ENCODE results near the gene UGT2B15. TPM values are rescaled to one million over a fixed set of nuclear protein-coding genes. Genes with fewer than 3 reads are reported as not detected.
"Not testable (repeated sequence)": the region's sequence is repeated elsewhere in the genome, so short reads cannot be mapped to it uniquely, and the experiment has no call there.

The UGT2B15 gene
- total and polyA plus RNA-seq, 2 donors (not counting 1 experiment from before 2014, with no cell fraction given), result not detected

- Histone ChIP-seq H3K4me2 (ENCODE audit: extremely low read depth, insufficient read depth, low read length) (no peak overlapping the region), H3K27ac (ENCODE audit: insufficient read depth, low read length) (no peak overlapping the region), H3K36me3 (ENCODE audit: control insufficient read depth, insufficient read depth, low read length) (no peaks in the 10 kb centered on the region), H3K9ac (ENCODE audit: insufficient read depth, low read length) (no peak overlapping the region), H2AFZ (ENCODE audit: low read length) (no peak overlapping the region), H3K79me2 (ENCODE audit: control insufficient read depth, insufficient read depth, low read length) (no peaks in the 10 kb centered on the region), H4K20me1 (ENCODE audit: control insufficient read depth, extremely low read depth, insufficient read depth, low read length) (no peaks in the 10 kb centered on the region), H3K4me3 (replicated peaks in 1 of 4; ENCODE audit: control extremely low read depth in 1 of 4, insufficient read depth in 1 of 4, low read depth in 3 of 4, low read length in 4 of 4) (no peak overlapping the region), H3K9me3 (ENCODE audit: control insufficient read depth, insufficient read depth, low read depth, low read length) (no peaks in the 10 kb centered on the region), H3K4me1 (ENCODE audit: control insufficient read depth, extremely low read depth, insufficient read depth, low read length) (no peaks in the 10 kb centered on the region), H3K27me3 (ENCODE audit: control insufficient read depth, insufficient read depth, low read length) (no peaks in the 10 kb centered on the region)
- TF ChIP-seq EZH2 (IDR thresholded peaks at IDR 0.05; ENCODE audit: low read length, missing control alignments) (no peak), CTCF (conservative IDR thresholded peaks at IDR 0.05 in 1 of 2, IDR thresholded peaks at IDR 0.05 in 1 of 2; ENCODE audit: low read depth in 1 of 2, low read length in 2 of 2) (no peak)
- DNase-seq (ENCODE audit: low read depth in 2 of 2), result no peak
These were observed 2.7 kb upstream of the UGT2B15 start for GRCh38 chr4:68673143-68673542.

GRCh38 chr4:68671217-68671616, 765 bp upstream of the UGT2B15 start:
- H4K20me1 ChIP-seq (ENCODE audit: control insufficient read depth, extremely low read depth, insufficient read depth, low read length); H3K9me3 ChIP-seq (ENCODE audit: control insufficient read depth, insufficient read depth, low read depth, low read length); H3K79me2 ChIP-seq (ENCODE audit: control insufficient read depth, insufficient read depth, low read length); DNase-seq (ENCODE audit: low read depth in 2 of 2); H3K4me2 ChIP-seq (ENCODE audit: extremely low read depth, insufficient read depth, low read length); H3K27ac ChIP-seq (ENCODE audit: insufficient read depth, low read length); H3K4me3 ChIP-seq (replicated peaks in 1 of 4; ENCODE audit: control extremely low read depth in 1 of 4, insufficient read depth in 1 of 4, low read depth in 3 of 4, low read length in 4 of 4); H3K9ac ChIP-seq (ENCODE audit: insufficient read depth, low read length); H3K36me3 ChIP-seq (ENCODE audit: control insufficient read depth, insufficient read depth, low read length); H2AFZ ChIP-seq (ENCODE audit: low read length); H3K4me1 ChIP-seq (ENCODE audit: control insufficient read depth, extremely low read depth, insufficient read depth, low read length); H3K27me3 ChIP-seq (ENCODE audit: control insufficient read depth, insufficient read depth, low read length): not testable (repeated sequence)

- DNase-seq (ENCODE audit: low read depth in 2 of 2); H3K9me3 ChIP-seq (ENCODE audit: control insufficient read depth, insufficient read depth, low read depth, low read length); H3K9ac ChIP-seq (ENCODE audit: insufficient read depth, low read length); H3K27me3 ChIP-seq (ENCODE audit: control insufficient read depth, insufficient read depth, low read length); H2AFZ ChIP-seq (ENCODE audit: low read length); H3K79me2 ChIP-seq (ENCODE audit: control insufficient read depth, insufficient read depth, low read length); H3K4me2 ChIP-seq (ENCODE audit: extremely low read depth, insufficient read depth, low read length); H3K27ac ChIP-seq (ENCODE audit: insufficient read depth, low read length); H4K20me1 ChIP-seq (ENCODE audit: control insufficient read depth, extremely low read depth, insufficient read depth, low read length); H3K4me3 ChIP-seq (replicated peaks in 1 of 4; ENCODE audit: control extremely low read depth in 1 of 4, insufficient read depth in 1 of 4, low read depth in 3 of 4, low read length in 4 of 4); H3K4me1 ChIP-seq (ENCODE audit: control insufficient read depth, extremely low read depth, insufficient read depth, low read length); H3K36me3 ChIP-seq (ENCODE audit: control insufficient read depth, insufficient read depth, low read length): not testable (repeated sequence)
These were observed 1.8 kb downstream of the UGT2B15 start for GRCh38 chr4:68668537-68669163.

GRCh38 chr4:68667551-68667950, 2.9 kb downstream of the UGT2B15 start:
- not testable (repeated sequence) for H3K79me2 ChIP-seq (ENCODE audit: control insufficient read depth, insufficient read depth, low read length); H3K27me3 ChIP-seq (ENCODE audit: control insufficient read depth, insufficient read depth, low read length); H3K9me3 ChIP-seq (ENCODE audit: control insufficient read depth, insufficient read depth, low read depth, low read length); H4K20me1 ChIP-seq (ENCODE audit: control insufficient read depth, extremely low read depth, insufficient read depth, low read length); H3K4me3 ChIP-seq (replicated peaks in 1 of 4; ENCODE audit: control extremely low read depth in 1 of 4, insufficient read depth in 1 of 4, low read depth in 3 of 4, low read length in 4 of 4); H3K9ac ChIP-seq (ENCODE audit: insufficient read depth, low read length); H3K36me3 ChIP-seq (ENCODE audit: control insufficient read depth, insufficient read depth, low read length); H3K4me1 ChIP-seq (ENCODE audit: control insufficient read depth, extremely low read depth, insufficient read depth, low read length); H3K27ac ChIP-seq (ENCODE audit: insufficient read depth, low read length); H2AFZ ChIP-seq (ENCODE audit: low read length); DNase-seq (ENCODE audit: low read depth in 2 of 2); H3K4me2 ChIP-seq (ENCODE audit: extremely low read depth, insufficient read depth, low read length)

- H3K4me1 ChIP-seq (ENCODE audit: control insufficient read depth, extremely low read depth, insufficient read depth, low read length); H3K4me2 ChIP-seq (ENCODE audit: extremely low read depth, insufficient read depth, low read length); H3K9ac ChIP-seq (ENCODE audit: insufficient read depth, low read length); H2AFZ ChIP-seq (ENCODE audit: low read length); H3K27me3 ChIP-seq (ENCODE audit: control insufficient read depth, insufficient read depth, low read length); H3K27ac ChIP-seq (ENCODE audit: insufficient read depth, low read length); H3K36me3 ChIP-seq (ENCODE audit: control insufficient read depth, insufficient read depth, low read length); H3K9me3 ChIP-seq (ENCODE audit: control insufficient read depth, insufficient read depth, low read depth, low read length); H4K20me1 ChIP-seq (ENCODE audit: control insufficient read depth, extremely low read depth, insufficient read depth, low read length); H3K4me3 ChIP-seq (replicated peaks in 1 of 4; ENCODE audit: control extremely low read depth in 1 of 4, insufficient read depth in 1 of 4, low read depth in 3 of 4, low read length in 4 of 4); H3K79me2 ChIP-seq (ENCODE audit: control insufficient read depth, insufficient read depth, low read length); DNase-seq (ENCODE audit: low read depth in 2 of 2): not testable (repeated sequence)
These were observed 5.7 kb downstream of the UGT2B15 start for GRCh38 chr4:68664721-68665120.

GRCh38 chr4:68662836-68663574, 7.4 kb downstream of the UGT2B15 start:
- H3K4me3 ChIP-seq (replicated peaks in 1 of 4; ENCODE audit: control extremely low read depth in 1 of 4, insufficient read depth in 1 of 4, low read depth in 3 of 4, low read length in 4 of 4); H3K9me3 ChIP-seq (ENCODE audit: control insufficient read depth, insufficient read depth, low read depth, low read length); H3K4me2 ChIP-seq (ENCODE audit: extremely low read depth, insufficient read depth, low read length); H2AFZ ChIP-seq (ENCODE audit: low read length); H3K27me3 ChIP-seq (ENCODE audit: control insufficient read depth, insufficient read depth, low read length); H3K9ac ChIP-seq (ENCODE audit: insufficient read depth, low read length); H3K4me1 ChIP-seq (ENCODE audit: control insufficient read depth, extremely low read depth, insufficient read depth, low read length); DNase-seq (ENCODE audit: low read depth in 2 of 2); H4K20me1 ChIP-seq (ENCODE audit: control insufficient read depth, extremely low read depth, insufficient read depth, low read length); H3K79me2 ChIP-seq (ENCODE audit: control insufficient read depth, insufficient read depth, low read length); H3K36me3 ChIP-seq (ENCODE audit: control insufficient read depth, insufficient read depth, low read length); H3K27ac ChIP-seq (ENCODE audit: insufficient read depth, low read length): not testable (repeated sequence)
